ENCODE results near the gene MLLT10. TPM values are rescaled to one million over a fixed set of nuclear protein-coding genes. Genes with fewer than 3 reads are reported as not detected.
"Not testable (repeated sequence)": the region's sequence is repeated elsewhere in the genome, so short reads cannot be mapped to it uniquely, and the experiment has no call there.

MLLT10 gene
- total and polyA plus RNA-seq, 2 donors (not counting 3 experiments of a cell fraction or from before 2014, with no cell fraction given), result 35.4 to 54.0 TPM

DNA sequence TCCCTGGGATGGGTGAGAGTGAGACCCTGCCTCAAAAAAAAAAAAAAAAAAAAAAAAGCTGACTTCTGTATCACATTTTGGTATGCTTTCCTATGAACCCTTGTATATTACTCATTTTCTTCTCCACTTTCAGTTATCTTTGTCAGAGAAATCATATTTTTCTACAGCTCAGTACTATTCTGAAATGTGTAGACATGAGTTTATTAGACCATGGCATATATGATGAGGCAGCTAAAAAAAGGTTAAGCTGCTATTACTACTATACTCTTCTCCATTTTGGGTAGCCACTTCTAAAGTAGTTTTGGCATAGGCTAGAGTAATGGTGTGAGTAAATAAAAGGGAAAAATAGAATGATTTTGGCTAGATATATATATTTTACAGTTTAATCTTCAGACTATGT, 53.4 kb downstream of the MLLT10 start:
- no peak overlapping the region for H3K4me2 ChIP-seq (ENCODE audit: insufficient read depth, low read length)
- no peaks in the 10 kb centered on the region for H3K4me1 ChIP-seq (ENCODE audit: control insufficient read depth, extremely low read depth, insufficient read depth, low read length)
- H3K4me3 ChIP-seq (replicated peaks in 1 of 3; ENCODE audit: insufficient read depth in 1 of 3, low read depth in 1 of 3, low read length in 3 of 3), result no peak overlapping the region
- CTCF ChIA-PET, result interaction anchor here (0.7 to 2.2 kb wide), 4 partner anchors 14 to 37 kb away, joined by 3 to 5 read pairs (median 4); no protein-coding TSS in a partner anchor
- FAIRE-seq (no peak), DNase-seq (ENCODE audit: low read depth, low spot score) (no peak)
- dilution Hi-C loops (cut with MboI; ENCODE audit: extremely low pct_ligation_motif_present, low sequenced_read_pairs) (no loop called here), intact Hi-C loops (cut with micrococcal nuclease) (no loop called here)
- no peak overlapping the region for H2AFZ ChIP-seq (ENCODE audit: low read depth, low read length)
- peaks cover 64% of the 10 kb centered on the region for H3K79me2 ChIP-seq (ENCODE audit: control insufficient read depth, insufficient read depth, low read length)
- H3K9ac ChIP-seq (replicated peaks; ENCODE audit: extremely low read depth, insufficient read depth, low read length), result no peak overlapping the region
- no peaks in the 10 kb centered on the region for H3K36me3 ChIP-seq (ENCODE audit: control insufficient read depth in 2 of 2, extremely low read depth in 1 of 2, insufficient read depth in 2 of 2, low read length in 2 of 2)
- POLR2A ChIA-PET, result no interaction called here
- no peak overlapping the region for H3K27ac ChIP-seq (ENCODE audit: insufficient read depth, low read depth, low read length)
- H4K20me1 ChIP-seq (replicated peaks; ENCODE audit: control insufficient read depth, extremely low read depth, insufficient read depth, low read length), result no peaks in the 10 kb centered on the region
- BruUV-seq (replicated peaks), result no TSS peak
- H3K9me1 ChIP-seq (replicated peaks; ENCODE audit: control insufficient read depth, extremely low read depth, insufficient read depth, low read length), result no peaks in the 10 kb centered on the region
- H3K9me3 ChIP-seq (replicated peaks; ENCODE audit: control insufficient read depth, insufficient read depth, low read length), result no peaks in the 10 kb centered on the region
- no peak for TF ChIP-seq MYC (IDR thresholded peaks at IDR 0.05; ENCODE audit: low read depth, low read length)
- TF ChIP-seq POLR2AphosphoS5 (IDR thresholded peaks at IDR 0.05; ENCODE audit: insufficient read depth, low read depth, low read length), result no peak
- TF ChIP-seq JUN (IDR thresholded peaks at IDR 0.05; ENCODE audit: borderline replicate concordance, insufficient read depth, insufficient read length, low read depth), result no peak
- TF ChIP-seq, protein P1, sequence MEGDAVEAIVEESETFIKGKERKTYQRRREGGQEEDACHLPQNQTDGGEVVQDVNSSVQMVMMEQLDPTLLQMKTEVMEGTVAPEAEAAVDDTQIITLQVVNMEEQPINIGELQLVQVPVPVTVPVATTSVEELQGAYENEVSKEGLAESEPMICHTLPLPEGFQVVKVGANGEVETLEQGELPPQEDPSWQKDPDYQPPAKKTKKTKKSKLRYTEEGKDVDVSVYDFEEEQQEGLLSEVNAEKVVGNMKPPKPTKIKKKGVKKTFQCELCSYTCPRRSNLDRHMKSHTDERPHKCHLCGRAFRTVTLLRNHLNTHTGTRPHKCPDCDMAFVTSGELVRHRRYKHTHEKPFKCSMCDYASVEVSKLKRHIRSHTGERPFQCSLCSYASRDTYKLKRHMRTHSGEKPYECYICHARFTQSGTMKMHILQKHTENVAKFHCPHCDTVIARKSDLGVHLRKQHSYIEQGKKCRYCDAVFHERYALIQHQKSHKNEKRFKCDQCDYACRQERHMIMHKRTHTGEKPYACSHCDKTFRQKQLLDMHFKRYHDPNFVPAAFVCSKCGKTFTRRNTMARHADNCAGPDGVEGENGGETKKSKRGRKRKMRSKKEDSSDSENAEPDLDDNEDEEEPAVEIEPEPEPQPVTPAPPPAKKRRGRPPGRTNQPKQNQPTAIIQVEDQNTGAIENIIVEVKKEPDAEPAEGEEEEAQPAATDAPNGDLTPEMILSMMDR (IDR thresholded peaks at IDR 0.05; ENCODE audit: extremely low read depth in 1 of 2, insufficient read depth in 1 of 2, low read depth in 1 of 2, low read length in 2 of 2), result no peak
- TF ChIP-seq EZH2 (IDR thresholded peaks at IDR 0.05; ENCODE audit: borderline replicate concordance, low read depth, low read length, severe bottlenecking), result no peak
- TF ChIP-seq GATA2 (IDR thresholded peaks at IDR 0.05; ENCODE audit: insufficient read depth, insufficient read length, low read depth, low read length), result no peak
- no peak for TF ChIP-seq POLR2A (IDR thresholded peaks at IDR 0.05; ENCODE audit: low read depth, low read length)
- no peak for TF ChIP-seq FOS (IDR thresholded peaks at IDR 0.05; ENCODE audit: borderline replicate concordance, insufficient read depth, low read length)
- TF ChIP-seq, protein P2, sequence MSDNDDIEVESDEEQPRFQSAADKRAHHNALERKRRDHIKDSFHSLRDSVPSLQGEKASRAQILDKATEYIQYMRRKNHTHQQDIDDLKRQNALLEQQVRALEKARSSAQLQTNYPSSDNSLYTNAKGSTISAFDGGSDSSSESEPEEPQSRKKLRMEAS (IDR thresholded peaks at IDR 0.05; ENCODE audit: insufficient read depth, insufficient read length), result no peak
- H3K27me3 ChIP-seq (ENCODE audit: control insufficient read depth in 2 of 2, insufficient read depth in 2 of 2, low read length in 2 of 2), result no peaks in the 10 kb centered on the region

DNA sequence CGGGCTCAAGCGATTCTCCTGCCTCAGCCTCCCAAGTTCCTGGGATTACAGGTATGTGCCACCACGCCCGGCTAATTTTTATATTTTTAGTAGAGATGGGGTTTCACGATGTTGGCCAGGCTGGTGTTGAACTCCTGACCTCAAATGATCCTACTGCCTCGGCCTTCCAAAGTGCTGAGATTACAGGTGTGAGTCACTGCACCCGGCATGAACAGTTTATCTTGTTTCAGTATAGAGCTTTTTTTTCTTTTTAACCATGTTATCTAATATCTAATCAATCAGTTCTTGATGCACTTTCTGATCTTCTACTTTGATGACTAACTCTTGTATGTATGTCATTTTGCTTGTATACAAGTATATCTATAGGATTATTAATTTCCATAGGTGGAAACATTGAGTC, 54.1 kb downstream of the MLLT10 start:
- H3K9me3 ChIP-seq (replicated peaks; ENCODE audit: control insufficient read depth, insufficient read depth, low read length); FAIRE-seq; H2AFZ ChIP-seq (ENCODE audit: low read depth, low read length); BruUV-seq (replicated peaks); DNase-seq (ENCODE audit: low read depth, low spot score); H3K27me3 ChIP-seq (ENCODE audit: control insufficient read depth in 2 of 2, insufficient read depth in 2 of 2, low read length in 2 of 2); H3K36me3 ChIP-seq (ENCODE audit: control insufficient read depth in 2 of 2, extremely low read depth in 1 of 2, insufficient read depth in 2 of 2, low read length in 2 of 2); dilution Hi-C loops (cut with MboI; ENCODE audit: extremely low pct_ligation_motif_present, low sequenced_read_pairs); H3K4me1 ChIP-seq (ENCODE audit: control insufficient read depth, extremely low read depth, insufficient read depth, low read length); H3K9ac ChIP-seq (replicated peaks; ENCODE audit: extremely low read depth, insufficient read depth, low read length); H3K9me1 ChIP-seq (replicated peaks; ENCODE audit: control insufficient read depth, extremely low read depth, insufficient read depth, low read length); H3K27ac ChIP-seq (ENCODE audit: insufficient read depth, low read depth, low read length); intact Hi-C loops (cut with micrococcal nuclease); H3K4me3 ChIP-seq (replicated peaks in 1 of 3; ENCODE audit: insufficient read depth in 1 of 3, low read depth in 1 of 3, low read length in 3 of 3); H3K4me2 ChIP-seq (ENCODE audit: insufficient read depth, low read length); H4K20me1 ChIP-seq (replicated peaks; ENCODE audit: control insufficient read depth, extremely low read depth, insufficient read depth, low read length): not testable (repeated sequence)
- ChIA-PET POLR2A (interaction anchor here (0.7 kb wide), 1 partner anchor 394 kb away, joined by 3 read pairs; no protein-coding TSS in a partner anchor), CTCF (interaction anchor here (1.3 to 2.2 kb wide), 2 partner anchors 38 to 144 kb away, joined by 5 read pairs; no protein-coding TSS in a partner anchor)
- peaks cover 62% of the 10 kb centered on the region for H3K79me2 ChIP-seq (ENCODE audit: control insufficient read depth, insufficient read depth, low read length)

Data from endothelial cell of umbilical vein (primary cell).